Psoas muscle (tissue), 8 donors: ENCODE results near the gene TOLLIP. TPM values are rescaled to one million over a fixed set of nuclear protein-coding genes. Genes with fewer than 3 reads are reported as not detected.
A peak's percentile ranks its signal among the peaks of the same experiment; 100 is the strongest.

Experiments used
- ATAC-seq, 4 donors: fragments of 200-7000 bp; cut with Tn5 transposase; one replicate each; pipeline ENCODE4 v1.9.1; 2020; ENCODE audit warnings: moderate library complexity in 3 of 4, mild to moderate bottlenecking in 2 of 4
- DNase-seq, 2 donors: peaks; one replicate each; pipeline ENCODE4 v3.0.0-alpha.2; 2020
- H3K27ac ChIP-seq: fragments of 200-600 bp; one replicate; pipeline ENCODE4 v1.8.0; 2022
- H3K27me3 ChIP-seq, 3 donors: fragments of 200-600 bp in 1 of 3; one replicate each; pipeline versions ENCODE4 v1.6.1 to v1.8.0; 2013 to 2022; ENCODE audit warnings: low read length in 2 of 3, mild to moderate bottlenecking in 2 of 3, moderate library complexity in 1 of 3; ENCODE audit not compliant: insufficient read depth in 3 of 3
- H3K36me3 ChIP-seq, 2 donors: fragments of 200-600 bp in 1 of 2; one replicate each; pipeline versions ENCODE4 v1.6.1 to v1.8.0; 2013 to 2022; ENCODE audit warnings: low read depth in 1 of 2, mild to moderate bottlenecking in 1 of 2, moderate library complexity in 1 of 2; ENCODE audit not compliant: insufficient read depth in 1 of 2
- H3K4me1 ChIP-seq: fragments of 200-600 bp; one replicate; pipeline ENCODE4 v1.8.0; 2022
- H3K4me3 ChIP-seq: fragments of 200-600 bp; one replicate; pipeline ENCODE4 v1.8.0; 2022; ENCODE audit warnings: mild to moderate bottlenecking
- H3K9me3 ChIP-seq: fragments of 200-600 bp; one replicate; pipeline ENCODE4 v1.8.0; 2022
- CTCF ChIP-seq: fragments of 200-600 bp; IDR thresholded peaks from one replicate; pipeline ENCODE4 v1.8.0; 2022; ENCODE audit warnings: antibody characterized with exemption
- WGBS, 3 donors: extraction: QIAGEN DNeasy Blood & Tissue Kit; methylation state at CpG; one replicate each; pipeline versions ENCODE4 v1.1.6 to v1.1.7; 2013; 5-methylcytosine and 5-hydroxymethylcytosine counted together
- intact Hi-C, 2 donors: fragments of 100-400 bp; cut with DNase I; formaldehyde crosslinking; loops; one replicate each; pipeline versions ENCODE4 v1.11.0 to v1.14.2; 2022
- polyA plus RNA-seq, 3 donors: library from polyadenylated mRNA; stranded (reverse); fragments of 200-250 nt; gene quantifications; one replicate each; pipeline ENCODE4 v1.2.3, GENCODE V29; 2013
- total RNA-seq, 4 donors: library from RNA; stranded (reverse); fragmentation: NEBNext Ultra II Directional in 2 of 4; extraction: Animal tissue kit (Norgen Biotek cat#: 25700) in 2 of 4; gene quantifications; one replicate each; pipeline versions ENCODE4 v1.2.1 to v1.2.4, GENCODE V29; 2021 to 2023
- donor health status: healthy with polysubstance abuse.
- donor health status: DM: no; HTN: no; CAD: no; lungs with moderate emphysema.
- donor health status: Bipolar disorder and iron deficiency.
- donor health status: healthy.
- donor health status: DM: yes; HTN: yes; CAD: no.
- donor health status: DM: no; HTN: no; CAD: no.
- donor health status: DM: no; HTN: no; CAD: no.
- donor health status: DM: yes; HTN: yes; CAD: no.

The TOLLIP gene
- total and polyA plus RNA-seq, 7 donors: 33.5 to 74.6 (median 56.4) TPM

- H3K27ac ChIP-seq: peak overlapping the region; percentile 97
- H3K9me3 ChIP-seq: peaks cover 3% of the 10 kb centered on the region
- 83 to 85% (median 83%) methylated on average over 15 of the region's 15 CpGs for WGBS, 3 donors
- no peaks in the 10 kb centered on the region for H3K27me3 ChIP-seq
- intact Hi-C loops: loop anchor here (1.0 to 2.0 kb wide), 2 partner anchors 24 kb away; no protein-coding TSS in a partner anchor
- ATAC-seq (no peak), DNase-seq (no peak)
- peak overlapping the region; percentile 81 for H3K4me3 ChIP-seq
- peaks cover 33% of the 10 kb centered on the region for H3K4me1 ChIP-seq
- peaks cover 0 to 5% of the 10 kb centered on the region in 2 donors for H3K36me3 ChIP-seq
- TF ChIP-seq CTCF: no peak
These were observed 1.5 kb upstream of the TOLLIP start for GRCh38 chr11:1310772-1311468.

DNA sequence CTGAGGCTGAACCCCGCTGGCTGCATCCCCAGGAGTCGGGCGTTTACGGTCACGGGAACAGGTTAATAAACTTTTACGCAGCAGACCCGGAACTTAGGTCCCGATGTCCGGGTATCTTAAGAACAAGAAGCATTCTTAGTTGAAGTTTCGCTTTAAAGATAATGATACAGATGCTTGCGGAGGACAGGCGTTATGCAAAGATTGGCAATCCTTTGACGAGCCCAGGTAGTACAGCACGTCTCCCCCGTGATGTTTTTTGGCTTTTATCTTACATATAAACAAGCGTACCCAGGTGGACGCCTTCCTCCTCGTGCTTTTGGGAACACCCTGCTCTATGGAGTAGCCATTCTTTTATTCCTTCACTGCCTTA is 871 bp upstream of the TOLLIP start:
- Histone ChIP-seq H3K27me3 (no peaks in the 10 kb centered on the region), H3K36me3 (peaks cover 0 to 10% of the 10 kb centered on the region in 2 donors), H3K4me1 (peaks cover 33% of the 10 kb centered on the region), H3K9me3 (peaks cover 3% of the 10 kb centered on the region), H3K4me3 (peak overlapping the region; percentile 81), H3K27ac (peak overlapping the region; percentile 97)
- ATAC-seq: no peak
- no peak for DNase-seq
- intact Hi-C loops: loop anchor here (1.0 to 2.0 kb wide), 2 partner anchors 24 to 25 kb away; no protein-coding TSS in a partner anchor
- WGBS, 3 donors: 56 to 68% (median 57%) methylated on average over 18 of the region's 18 CpGs
- TF ChIP-seq CTCF: no peak

GRCh38 chr11:1308743-1309497 is 512 bp downstream of the TOLLIP start:
- Histone ChIP-seq H3K36me3 (peaks cover 0 to 15% of the 10 kb centered on the region in 2 donors), H3K27me3 (no peaks in the 10 kb centered on the region), H3K4me1 (peaks cover 40% of the 10 kb centered on the region), H3K27ac (peak overlapping the region; percentile 97), H3K4me3 (peak overlapping the region; percentile 81), H3K9me3 (peaks cover 3% of the 10 kb centered on the region)
- WGBS, 3 donors: 3 to 4% (median 4%) methylated on average over 34 to 58 of the region's 58 CpGs
- intact Hi-C loops: no loop called here
- no peak for TF ChIP-seq CTCF
- ATAC-seq: peak; percentile 37 to 59 (median 48)
- DNase-seq: no peak

GRCh38 chr11:1307998-1308742 is 1.3 kb downstream of the TOLLIP start:
- peaks cover 3% of the 10 kb centered on the region for H3K9me3 ChIP-seq
- no peaks in the 10 kb centered on the region for H3K27me3 ChIP-seq
- H3K27ac ChIP-seq: peak overlapping the region; percentile 97
- H3K4me1 ChIP-seq: peaks cover 45% of the 10 kb centered on the region
- DNase-seq (no peak), ATAC-seq (no peak)
- no peak for TF ChIP-seq CTCF
- whole genome bisulfite sequencing, 3 donors: 50 to 63% (median 51%) methylated on average over 21 of the region's 21 CpGs
- H3K36me3 ChIP-seq: peaks cover 0 to 19% of the 10 kb centered on the region in 2 donors
- intact Hi-C loops: no loop called here
- peak overlapping the region; percentile 81 for H3K4me3 ChIP-seq
